HepG2 (cell line): ENCODE results near the gene NUFIP2. TPM values are rescaled to one million over a fixed set of nuclear protein-coding genes. Genes with fewer than 3 reads are reported as not detected.

ENCODE experiments used
- ARID5B ChIP-seq: IDR thresholded peaks from 2 replicates; pipeline ENCODE4 v1.4.0; 2020; ENCODE audit warnings: mild to moderate bottlenecking, missing genetic modification reagents
- CC2D1A ChIP-seq: sonication (generic); formaldehyde crosslinking; IDR thresholded peaks from 2 replicates; pipeline ENCODE4 v1.8.1; 2023; ENCODE audit warnings: mild to moderate bottlenecking, missing genetic modification reagents
- FUBP1 ChIP-seq: sonication (generic); formaldehyde crosslinking; IDR thresholded peaks from 2 replicates; pipeline ENCODE4 v1.5.1; 2020; ENCODE audit warnings: missing genetic modification reagents, mild to moderate bottlenecking, borderline replicate concordance
- KDM1A ChIP-seq: IDR thresholded peaks from 2 replicates; pipeline ENCODE4 v1.6.1; 2016; ENCODE audit warnings: missing compliant biosample characterization
- KLF9 ChIP-seq: IDR thresholded peaks from 2 replicates; pipeline ENCODE4 v1.6.1; 2016; ENCODE audit warnings: low read depth
- MAFG ChIP-seq: sonication (generic); formaldehyde crosslinking; IDR thresholded peaks from 2 replicates; pipeline ENCODE4 v1.5.1; 2020; ENCODE audit warnings: mild to moderate bottlenecking, missing genetic modification reagents
- MLX ChIP-seq: IDR thresholded peaks from 2 replicates; pipeline ENCODE4 v1.6.1; 2016
- MXD4 ChIP-seq: IDR thresholded peaks from 2 replicates; pipeline ENCODE4 v1.6.1; 2016; ENCODE audit warnings: mild to moderate bottlenecking, missing biosample characterization, missing genetic modification reagents
- PAX8 ChIP-seq: sonication (generic); formaldehyde crosslinking; IDR thresholded peaks from 2 replicates; pipeline ENCODE4 v1.8.0; 2022; ENCODE audit warnings: mild to moderate bottlenecking, missing genetic modification reagents, borderline replicate concordance
- PRDM4 ChIP-seq: sonication (generic); formaldehyde crosslinking; IDR thresholded peaks from 2 replicates; pipeline ENCODE4 v1.9.0; 2021; ENCODE audit warnings: missing genetic modification reagents, borderline replicate concordance
- SNAPC2 ChIP-seq: sonication (generic); formaldehyde crosslinking; IDR thresholded peaks from 2 replicates; pipeline ENCODE4 v1.8.1; 2022; ENCODE audit warnings: mild to moderate bottlenecking, missing genetic modification reagents
- THAP11 ChIP-seq: IDR thresholded peaks from 2 replicates; pipeline ENCODE4 v1.6.1; 2016; ENCODE audit warnings: missing biosample characterization, missing genetic modification reagents
- YEATS2 ChIP-seq: sonication (generic); formaldehyde crosslinking; IDR thresholded peaks from 2 replicates; pipeline ENCODE4 v1.4.0; 2020; ENCODE audit warnings: missing genetic modification reagents, borderline replicate concordance
- ZFAT ChIP-seq: sonication (generic); formaldehyde crosslinking; conservative IDR thresholded peaks from 2 replicates; pipeline ENCODE4 v1.8.1; 2023; ENCODE audit warnings: missing genetic modification reagents, inconsistent platforms
- ZFX ChIP-seq: sonication (generic); formaldehyde crosslinking; IDR thresholded peaks from 2 replicates; pipeline ENCODE4 v1.4.0; 2020; ENCODE audit warnings: mild to moderate bottlenecking, low read depth, missing genetic modification reagents, moderate library complexity
- ZNF274 ChIP-seq: sonication (generic); formaldehyde crosslinking; IDR thresholded peaks from 2 replicates; pipeline ENCODE4 v1.5.1; 2020; ENCODE audit warnings: mild to moderate bottlenecking, missing genetic modification reagents
- ZNF362 ChIP-seq: sonication (generic); formaldehyde crosslinking; IDR thresholded peaks from 2 replicates; pipeline ENCODE4 v1.4.0; 2020; ENCODE audit warnings: missing genetic modification reagents, mild to moderate bottlenecking, borderline replicate concordance
- ZNF552 ChIP-seq: sonication (generic); formaldehyde crosslinking; IDR thresholded peaks from 2 replicates; pipeline ENCODE4 v1.9.0; 2022; ENCODE audit warnings: missing genetic modification reagents, mild to moderate bottlenecking, borderline replicate concordance
- ZNF720 ChIP-seq: sonication (generic); formaldehyde crosslinking; IDR thresholded peaks from 2 replicates; pipeline ENCODE4 v1.4.0; 2020; ENCODE audit warnings: missing genetic modification reagents
- ZNF737 ChIP-seq: sonication (generic); formaldehyde crosslinking; IDR thresholded peaks from 2 replicates; pipeline ENCODE4 v1.5.0; 2020; ENCODE audit warnings: missing genetic modification reagents, mild to moderate bottlenecking, borderline replicate concordance
- polyA plus RNA-seq, 8 experiments: library from polyadenylated mRNA; depleted of rRNA in 3 of 8; stranded (reverse) in 7 of 8; unstranded in 1 of 8; fragments of >200 nt; fragmentation: Illumina TruSeq in 4 of 8; extraction: Trizol in 4 of 8; gene quantifications; 2 replicates each; pipeline versions ENCODE4 v1.2.1 to v1.2.3, GENCODE V29; 2011 to 2016; ENCODE audit warnings: low read depth in 4 of 8, missing spikeins in 1 of 8, mixed read lengths in 1 of 8; ENCODE audit not compliant: insufficient read depth in 1 of 8
- total RNA-seq, 5 experiments: library from RNA; depleted of rRNA; stranded (reverse); fragments of >200 nt; fragmentation: Illumina TruSeq; extraction: Trizol; gene quantifications; 2 replicates each; pipeline ENCODE4 v1.2.3, GENCODE V29; 2016; ENCODE audit warnings: low read depth in 1 of 5

Gene NUFIP2
- total and polyA plus RNA-seq, 2 of the 13 experiments (the other 11 are each of a cell fraction or from before 2014, with no cell fraction given), result 10.3 to 30.8 TPM

GRCh38 chr17:29293890-29294579 lies at the start of gene NUFIP2 (continued):
- TF ChIP-seq ZNF362 (CRISPR knock-in tag), result no peak
- peak; percentile 83; the same call in 1 of the 2 replicates for TF ChIP-seq ZNF274 (CRISPR knock-in tag)
- no peak for TF ChIP-seq MAFG (CRISPR knock-in tag)
- 0 out of 2 replicates have a peak, but pooled peaks have one; percentile 28 for TF ChIP-seq KLF9 (CRISPR knock-in tag)
- TF ChIP-seq ZFAT (CRISPR knock-in tag), result peak; percentile 99
- TF ChIP-seq FUBP1, result peak; percentile 47; the same call in 1 of the 2 replicates
- peak; percentile 86 for TF ChIP-seq THAP11 (CRISPR knock-in tag)
- no peak for TF ChIP-seq PRDM4 (CRISPR knock-in tag)
- 0 out of 2 replicates have a peak, but pooled peaks have one; percentile 63 for TF ChIP-seq CC2D1A (CRISPR knock-in tag)
- peak; percentile 55 for TF ChIP-seq ARID5B
- TF ChIP-seq MXD4 (CRISPR knock-in tag), result no peak
- TF ChIP-seq PAX8 (CRISPR knock-in tag), result no peak
- TF ChIP-seq ZNF737 (CRISPR knock-in tag), result no peak
- no peak for TF ChIP-seq ZNF720 (CRISPR knock-in tag)
- TF ChIP-seq MLX, result peak; percentile 45; the same call in 1 of the 2 replicates
- TF ChIP-seq SNAPC2 (CRISPR knock-in tag), result no peak
- TF ChIP-seq ZNF552 (CRISPR knock-in tag), result no peak; the same call in 1 of the 2 replicates
- no peak for TF ChIP-seq KDM1A (CRISPR knock-in tag)
- peak; percentile 88 for TF ChIP-seq ZFX (CRISPR knock-in tag)
- peak; percentile 87; the same call in 1 of the 2 replicates for TF ChIP-seq YEATS2 (CRISPR knock-in tag)
